ENCODE results near the gene CCDC141. TPM values are rescaled to one million over a fixed set of nuclear protein-coding genes. Genes with fewer than 3 reads are reported as not detected.

Gene CCDC141
- polyA plus RNA-seq, 3 donors = 0.12 to 0.83 (median 0.41) TPM

- no peak for DNase-seq (ENCODE audit: low read depth in 3 of 3, low spot score in 2 of 3)
Observed at GRCh38 chr2:178834086-178834485, 215.9 kb downstream of the CCDC141 start.

GRCh38 chr2:178833382-178833781 is 216.6 kb downstream of the CCDC141 start:
- no peak for DNase-seq (ENCODE audit: low read depth in 3 of 3, low spot score in 2 of 3)

- DNase-seq (ENCODE audit: low read depth in 3 of 3, low spot score in 2 of 3) = no peak
Observed at GRCh38 chr2:178830451-178830850, 219.5 kb downstream of the CCDC141 start.

GRCh38 chr2:178829981-178830380 is 220.0 kb downstream of the CCDC141 start:
- DNase-seq (ENCODE audit: low read depth in 3 of 3, low spot score in 2 of 3) = no peak

- DNase-seq (ENCODE audit: low read depth in 3 of 3, low spot score in 2 of 3) = no peak
Observed at GRCh38 chr2:178829299-178829960, 220.5 kb downstream of the CCDC141 start.

- no peak for DNase-seq (ENCODE audit: low read depth in 3 of 3, low spot score in 2 of 3)
Observed at GRCh38 chr2:178828486-178828881, 221.5 kb downstream of the CCDC141 start.

- no peak for DNase-seq (ENCODE audit: low read depth in 3 of 3, low spot score in 2 of 3)
Observed at GRCh38 chr2:178827739-178828485, 222.0 kb downstream of the CCDC141 start.

- no peak for DNase-seq (ENCODE audit: low read depth in 3 of 3, low spot score in 2 of 3)
Observed at GRCh38 chr2:178827111-178827510, 222.8 kb downstream of the CCDC141 start.

- DNase-seq (ENCODE audit: low read depth in 3 of 3, low spot score in 2 of 3) = no peak
Observed at GRCh38 chr2:178825183-178825582, 224.8 kb downstream of the CCDC141 start.

- DNase-seq (ENCODE audit: low read depth in 3 of 3, low spot score in 2 of 3) = no peak
Observed at GRCh38 chr2:178824181-178824580, 225.8 kb downstream of the CCDC141 start.

GRCh38 chr2:178819992-178820391 is 229.9 kb downstream of the CCDC141 start:
- no peak for DNase-seq (ENCODE audit: low read depth in 3 of 3, low spot score in 2 of 3)

GRCh38 chr2:178819147-178819875 is 230.6 kb downstream of the CCDC141 start:
- DNase-seq (ENCODE audit: low read depth in 3 of 3, low spot score in 2 of 3) = no peak

- DNase-seq (ENCODE audit: low read depth in 3 of 3, low spot score in 2 of 3) = no peak
Observed at GRCh38 chr2:178811901-178812300, 238.0 kb downstream of the CCDC141 start.

GRCh38 chr2:178811045-178811444 is 238.9 kb downstream of the CCDC141 start:
- DNase-seq (ENCODE audit: low read depth in 3 of 3, low spot score in 2 of 3) = no peak

GRCh38 chr2:178810422-178810821 is 239.5 kb downstream of the CCDC141 start:
- no peak for DNase-seq (ENCODE audit: low read depth in 3 of 3, low spot score in 2 of 3)

- no peak for DNase-seq (ENCODE audit: low read depth in 3 of 3, low spot score in 2 of 3)
Observed at GRCh38 chr2:178807227-178808008, 242.5 kb downstream of the CCDC141 start, which contains the start of gene TTN. Gene TTN, minus strand, starts transcription at chr2:178807423. Its CDS starts 2,781 bp downstream, at chr2:178804642.

- no peak for DNase-seq (ENCODE audit: low read depth in 3 of 3, low spot score in 2 of 3)
Observed at GRCh38 chr2:178806543-178806942, 243.4 kb downstream of the CCDC141 start.

GRCh38 chr2:178805457-178805856 is 244.5 kb downstream of the CCDC141 start:
- DNase-seq (ENCODE audit: low read depth in 3 of 3, low spot score in 2 of 3) = no peak

- DNase-seq (ENCODE audit: low read depth in 3 of 3, low spot score in 2 of 3) = no peak
Observed at GRCh38 chr2:178804791-178805190, 245.1 kb downstream of the CCDC141 start.

- DNase-seq (ENCODE audit: low read depth in 3 of 3, low spot score in 2 of 3) = no peak
Observed at GRCh38 chr2:178800510-178800909, 249.4 kb downstream of the CCDC141 start.

- no peak for DNase-seq (ENCODE audit: low read depth in 3 of 3, low spot score in 2 of 3)
Observed at GRCh38 chr2:178799305-178799704, 250.6 kb downstream of the CCDC141 start.
